AML-193 (cell line): ENCODE measurements around the gene PTPN4.

Experiments
- DNase-seq, 2 experiments: peaks; one replicate each; lab custom pipeline; 2025; lab: John Stamatoyannopoulos, UW

Gene PTPN4

GRCh38 chr2:119853777-119854399 is 94.2 kb downstream of the PTPN4 start:
- DNase-seq, result no peak

GRCh38 chr2:119856469-119856901 is 96.8 kb downstream of the PTPN4 start:
- DNase-seq, result no peak

GRCh38 chr2:119857742-119858141 is 98.0 kb downstream of the PTPN4 start:
- DNase-seq, result no peak

GRCh38 chr2:119859528-119859927 is 99.8 kb downstream of the PTPN4 start:
- peak in 1 of 2 experiments; percentile 1 for DNase-seq

- no peak for DNase-seq
Measured at GRCh38 chr2:119860924-119861323, 101.2 kb downstream of the PTPN4 start.

GRCh38 chr2:119862127-119862889 is 102.6 kb downstream of the PTPN4 start:
- no peak for DNase-seq

GRCh38 chr2:119864318-119864717 is 104.6 kb downstream of the PTPN4 start:
- peak; percentile 69 to 70 for DNase-seq

GRCh38 chr2:119871725-119872124 is 112.0 kb downstream of the PTPN4 start:
- no peak for DNase-seq

GRCh38 chr2:119873350-119874315 is 113.9 kb downstream of the PTPN4 start:
- no peak for DNase-seq

GRCh38 chr2:119879502-119879901 is 119.8 kb downstream of the PTPN4 start:
- DNase-seq, result no peak

GRCh38 chr2:119888680-119889079 is 129.0 kb downstream of the PTPN4 start:
- DNase-seq, result no peak

- no peak for DNase-seq
Measured at GRCh38 chr2:119897736-119898395, 138.1 kb downstream of the PTPN4 start.

- DNase-seq, result no peak
Measured at GRCh38 chr2:119901013-119901412, 141.3 kb downstream of the PTPN4 start.

GRCh38 chr2:119910566-119910965 is 150.8 kb downstream of the PTPN4 start:
- DNase-seq, result no peak

GRCh38 chr2:119914266-119914665 is 154.5 kb downstream of the PTPN4 start:
- no peak for DNase-seq

GRCh38 chr2:119921825-119922224 is 162.1 kb downstream of the PTPN4 start:
- no peak for DNase-seq

- no peak for DNase-seq
Measured at GRCh38 chr2:119922699-119923098, 163.0 kb downstream of the PTPN4 start.

- DNase-seq, result peak; percentile 36 to 62
Measured at GRCh38 chr2:119929537-119929936, 169.8 kb downstream of the PTPN4 start.

GRCh38 chr2:119932809-119933208 is 173.1 kb downstream of the PTPN4 start:
- no peak for DNase-seq

- DNase-seq, result no peak
Measured at GRCh38 chr2:119934319-119934718, 174.6 kb downstream of the PTPN4 start.

- no peak for DNase-seq
Measured at GRCh38 chr2:119937680-119938079, 178.0 kb downstream of the PTPN4 start.

GRCh38 chr2:119939915-119940314 is 180.2 kb downstream of the PTPN4 start:
- no peak for DNase-seq
